ENCODE measurements around the gene MEIS3.

- no peak for TF ChIP-seq TAF1 (IDR thresholded peaks at IDR 0.05; ENCODE audit: low read depth, low read length)
- no peak for TF ChIP-seq POLR2AphosphoS5 (IDR thresholded peaks at IDR 0.05; ENCODE audit: low read depth, low read length)
- no peak for TF ChIP-seq POLR2A (IDR thresholded peaks at IDR 0.05; ENCODE audit: low read depth, low read length)
- no peak for TF ChIP-seq SPI1 (IDR thresholded peaks at IDR 0.05; ENCODE audit: low read depth, low read length)
Observed at GRCh38 chr19:47465957-47466356, 46.6 kb upstream of the MEIS3 start.
